ENCODE results near the gene OGA.
A peak's percentile ranks its signal among the peaks of the same experiment; 100 is the strongest.
"Not testable (repeated sequence)": the region's sequence is repeated elsewhere in the genome, so short reads cannot be mapped to it uniquely, and the experiment has no call there.

The OGA gene

GRCh38 chr10:101793526-101793925 lies 24.7 kb downstream of the OGA start:
- ATAC-seq, result no peak

GRCh38 chr10:101789686-101790085 lies 28.6 kb downstream of the OGA start:
- ATAC-seq, result no peak

GRCh38 chr10:101789231-101789630 lies 29.0 kb downstream of the OGA start:
- ATAC-seq, result not testable (repeated sequence)

GRCh38 chr10:101785801-101786200 lies 32.4 kb downstream of the OGA start:
- no peak for ATAC-seq

GRCh38 chr10:101784558-101784957 lies 33.7 kb downstream of the OGA start:
- no peak for ATAC-seq

GRCh38 chr10:101783736-101784118 lies 34.5 kb downstream of the OGA start:
- no peak for ATAC-seq

GRCh38 chr10:101782811-101783735 lies 35.2 kb downstream of the OGA start, which contains the start of gene NPM3:
Gene NPM3, minus strand, starts transcription at chr10:101783446. Its CDS starts 56 bp downstream, at chr10:101783390.
- ATAC-seq, result peak; percentile 83 to 88

GRCh38 chr10:101781984-101782810 lies 36.0 kb downstream of the OGA start:
- no peak for ATAC-seq

GRCh38 chr10:101781655-101781983 lies 36.6 kb downstream of the OGA start:
- ATAC-seq, result no peak

GRCh38 chr10:101780818-101781654 lies 37.2 kb downstream of the OGA start:
- ATAC-seq, result peak; percentile 50

- ATAC-seq, result no peak
Measured at GRCh38 chr10:101780187-101780817, 37.9 kb downstream of the OGA start.

- ATAC-seq, result peak; percentile 57 to 61
Measured at GRCh38 chr10:101779544-101780186, 38.6 kb downstream of the OGA start.

- no peak for ATAC-seq
Measured at GRCh38 chr10:101778781-101779543, 39.3 kb downstream of the OGA start.

GRCh38 chr10:101778151-101778780 lies 40.0 kb downstream of the OGA start:
- ATAC-seq, result no peak

GRCh38 chr10:101777619-101778145 lies 40.6 kb downstream of the OGA start:
- ATAC-seq, result no peak

GRCh38 chr10:101776161-101776817 lies 42.0 kb downstream of the OGA start:
- no peak for ATAC-seq

- no peak for ATAC-seq
Measured at GRCh38 chr10:101775273-101776160, 42.7 kb downstream of the OGA start, which contains the start of gene FGF8. Gene FGF8, minus strand, starts transcription at chr10:101776114. Its CDS starts 214 bp downstream, at chr10:101775900.

GRCh38 chr10:101774589-101775272 lies 43.5 kb downstream of the OGA start:
- no peak for ATAC-seq

Measured in activated CD4-positive, CD25-positive, alpha-beta regulatory T cell treated with anti-CD3 and anti-CD28 coated beads, Interleukin-2, amount 50 U/mL, for 24 hours (primary cell).